Fibroblast of lung (primary cell): Measurements from ENCODE around the gene SSR2. TPM values are rescaled to one million over a fixed set of nuclear protein-coding genes. Genes with fewer than 3 reads are reported as not detected.

ENCODE experiments used
- DNase-seq, 2 donors: peaks; one replicate each; pipeline versions ENCODE4 v3.0.0 to v3.0.0-alpha.2; 2010; ENCODE audit warnings: low read depth in 2 of 2
- H2AFZ ChIP-seq: 2 replicates; pipeline ENCODE4 v1.5.1; 2012; ENCODE audit warnings: low read length, control low read depth, inconsistent platforms
- H3K27ac ChIP-seq: 2 replicates; pipeline ENCODE4 v1.5.1; 2011; ENCODE audit warnings: low read length, control low read depth; ENCODE audit not compliant: insufficient read depth
- H3K27me3 ChIP-seq: 2 replicates; pipeline ENCODE4 v1.5.1; 2011; ENCODE audit warnings: mild to moderate bottlenecking, low read length; ENCODE audit not compliant: control insufficient read depth, insufficient read depth
- H3K36me3 ChIP-seq: 2 replicates; pipeline ENCODE4 v1.5.1; 2011; ENCODE audit warnings: low read length; ENCODE audit not compliant: control insufficient read depth, insufficient read depth
- H3K4me1 ChIP-seq: 2 replicates; pipeline ENCODE4 v1.5.1; 2011; ENCODE audit warnings: low read length; ENCODE audit not compliant: control insufficient read depth, insufficient read depth; ENCODE audit errors: extremely low read depth
- H3K4me2 ChIP-seq: 2 replicates; pipeline ENCODE4 v1.5.1; 2011; ENCODE audit warnings: low read length, control low read depth; ENCODE audit not compliant: insufficient read depth; ENCODE audit errors: extremely low read depth
- H3K4me3 ChIP-seq, 4 experiments: fragments of 200-600 bp in 1 of 4; sonication (generic) in 1 of 4; replicated peaks in 1 of 4; 2 replicates each; pipeline ENCODE4 v1.5.1; 2011 to 2016; ENCODE audit warnings: low read length in 4 of 4, low read depth in 3 of 4, mild to moderate bottlenecking in 3 of 4, control low read depth in 2 of 4, inconsistent platforms in 1 of 4, mixed read lengths in 1 of 4; ENCODE audit not compliant: insufficient read depth in 1 of 4; ENCODE audit errors: control extremely low read depth in 1 of 4
- H3K79me2 ChIP-seq: 2 replicates; pipeline ENCODE4 v1.5.1; 2012; ENCODE audit warnings: mild to moderate bottlenecking, low read length, inconsistent platforms; ENCODE audit not compliant: control insufficient read depth, insufficient read depth
- H3K9ac ChIP-seq: 2 replicates; pipeline ENCODE4 v1.5.1; 2011; ENCODE audit warnings: mild to moderate bottlenecking, low read length, control low read depth; ENCODE audit not compliant: insufficient read depth
- H3K9me3 ChIP-seq: 2 replicates; pipeline ENCODE4 v1.5.1; 2012; ENCODE audit warnings: low read depth, low read length; ENCODE audit not compliant: control insufficient read depth, insufficient read depth
- H4K20me1 ChIP-seq: 2 replicates; pipeline ENCODE4 v1.5.1; 2011; ENCODE audit warnings: low read length; ENCODE audit not compliant: control insufficient read depth, insufficient read depth; ENCODE audit errors: extremely low read depth
- CTCF ChIP-seq, 2 donors: IDR thresholded peaks in 1 of 2; conservative IDR thresholded peaks in 1 of 2; 1 replicate in 1 of 2; 2 replicates in 1 of 2; pipeline ENCODE4 v1.5.1; 2011 to 2012; ENCODE audit warnings: low read length in 2 of 2, control low read depth in 1 of 2, inconsistent platforms in 1 of 2, low read depth in 1 of 2, mild to moderate bottlenecking in 1 of 2
- EZH2 ChIP-seq: IDR thresholded peaks from 2 replicates; pipeline ENCODE4 v1.5.1; 2012; ENCODE audit warnings: low read length, control low read depth, mild to moderate bottlenecking; ENCODE audit errors: missing control alignments
- polyA plus RNA-seq, 2 donors: library from polyadenylated mRNA; depleted of rRNA in 1 of 2; stranded (reverse) in 1 of 2; unstranded in 1 of 2; fragments of >200 nt; gene quantifications; 2 replicates each; pipeline ENCODE4 v1.2.1, GENCODE V29; 2011 to 2012; ENCODE audit warnings: missing spikeins in 1 of 2
- total RNA-seq: library from RNA; depleted of rRNA; stranded (reverse); fragments of >200 nt; gene quantifications from 2 replicates; pipeline ENCODE4 v1.2.1, GENCODE V29; 2014

The SSR2 gene
- total and polyA plus RNA-seq, 2 donors (not counting 1 experiment from before 2014, with no cell fraction given), result 304 to 673 TPM

- no peaks in the 10 kb centered on the region for H3K4me1 ChIP-seq
- H3K36me3 ChIP-seq, result no peaks in the 10 kb centered on the region
- DNase-seq, result no peak
- no peaks in the 10 kb centered on the region for H3K79me2 ChIP-seq
- H3K27me3 ChIP-seq, result no peaks in the 10 kb centered on the region
- no peaks in the 10 kb centered on the region for H3K9me3 ChIP-seq
- TF ChIP-seq CTCF (conservative IDR thresholded peaks at IDR 0.05 in 1 of 2, IDR thresholded peaks at IDR 0.05 in 1 of 2; ENCODE audit: low read depth in 1 of 2, low read length in 2 of 2) (no peak), EZH2 (no peak)
- no peak overlapping the region for H3K9ac ChIP-seq
- H3K4me2 ChIP-seq, result no peak overlapping the region
- no peak overlapping the region for H3K27ac ChIP-seq
- no peak overlapping the region for H2AFZ ChIP-seq
- H3K4me3 ChIP-seq, result no peak overlapping the region
- no peaks in the 10 kb centered on the region for H4K20me1 ChIP-seq
Measured at GRCh38 chr1:156001021-156001661, 19.6 kb downstream of the SSR2 start.

GRCh38 chr1:155999964-156000363, 20.8 kb downstream of the SSR2 start:
- Histone ChIP-seq H3K9ac (no peak overlapping the region), H3K36me3 (no peaks in the 10 kb centered on the region), H2AFZ (no peak overlapping the region), H3K79me2 (no peaks in the 10 kb centered on the region), H4K20me1 (no peaks in the 10 kb centered on the region), H3K4me3 (no peak overlapping the region), H3K4me2 (no peak overlapping the region), H3K4me1 (no peaks in the 10 kb centered on the region), H3K27ac (no peak overlapping the region), H3K9me3 (no peaks in the 10 kb centered on the region), H3K27me3 (no peaks in the 10 kb centered on the region)
- no peak for DNase-seq
- no peak for TF ChIP-seq CTCF (conservative IDR thresholded peaks at IDR 0.05 in 1 of 2, IDR thresholded peaks at IDR 0.05 in 1 of 2; ENCODE audit: low read depth in 1 of 2, low read length in 2 of 2)

- H3K4me1 ChIP-seq, result no peaks in the 10 kb centered on the region
- no peak overlapping the region for H3K4me2 ChIP-seq
- H3K9me3 ChIP-seq, result no peaks in the 10 kb centered on the region
- no peak for DNase-seq
- no peaks in the 10 kb centered on the region for H4K20me1 ChIP-seq
- H3K4me3 ChIP-seq, result no peak overlapping the region
- no peaks in the 10 kb centered on the region for H3K27me3 ChIP-seq
- H2AFZ ChIP-seq, result no peak overlapping the region
- TF ChIP-seq EZH2 (no peak), CTCF (conservative IDR thresholded peaks at IDR 0.05 in 1 of 2, IDR thresholded peaks at IDR 0.05 in 1 of 2; ENCODE audit: low read depth in 1 of 2, low read length in 2 of 2) (no peak)
- H3K27ac ChIP-seq, result no peak overlapping the region
- H3K9ac ChIP-seq, result no peak overlapping the region
- H3K79me2 ChIP-seq, result no peaks in the 10 kb centered on the region
- H3K36me3 ChIP-seq, result no peaks in the 10 kb centered on the region
Measured at GRCh38 chr1:155996166-155996565, 24.6 kb downstream of the SSR2 start.
